AG04450 (cell line): ENCODE results near the gene NGB. TPM values are rescaled to one million over a fixed set of nuclear protein-coding genes. Genes with fewer than 3 reads are reported as not detected.

ENCODE experiments used
- CTCF ChIA-PET: fragments of 300-600, 350-600 bp; formaldehyde crosslinking; extraction: SDS; loops from one replicate; lab custom pipeline; 2022; ENCODE audit warnings: antibody characterized with exemption, inconsistent platforms; lab: Charles Lee
- POLR2A ChIA-PET: fragments of 350-600 bp; formaldehyde crosslinking; extraction: SDS; loops from one replicate; lab custom pipeline; 2021; ENCODE audit warnings: antibody characterized with exemption, inconsistent platforms; lab: Yijun Ruan, JAX
- DNase-seq: peaks from one replicate; pipeline ENCODE4 v3.0.0-alpha.2; 2011; ENCODE audit warnings: low read depth, low spot score
- H3K27ac ChIP-seq: one replicate; pipeline ENCODE4 v1.5.1; 2012; ENCODE audit warnings: low read depth, low read length, control low read depth
- H3K27me3 ChIP-seq: one replicate; pipeline ENCODE4 v1.6.0; 2012; ENCODE audit warnings: low read length; ENCODE audit not compliant: control insufficient read depth, insufficient read depth
- H3K4me3 ChIP-seq: 2 replicates; pipeline ENCODE4 v1.5.1; 2011; ENCODE audit warnings: mild to moderate bottlenecking, low read depth, low read length, control low read depth
- H3K9me3 ChIP-seq: 2 replicates; pipeline ENCODE4 v1.5.1; 2012; ENCODE audit warnings: low read length; ENCODE audit not compliant: control insufficient read depth, insufficient read depth
- CTCF ChIP-seq: IDR thresholded peaks from 2 replicates; pipeline ENCODE4 v1.5.1; 2011; ENCODE audit warnings: low read depth, low read length, control low read depth, inconsistent platforms
- polyA plus RNA-seq: library from polyadenylated mRNA; depleted of rRNA; stranded (reverse); fragments of >200 nt; gene quantifications from 2 replicates; pipeline ENCODE4 v1.2.3, GENCODE V29; 2011

Gene NGB
- polyA plus RNA-seq, 1 experiment, result not detected

- no peak for TF ChIP-seq CTCF
- ChIA-PET POLR2A (interaction anchor here (0.6 kb wide), 1 partner anchor 11 kb away, joined by 3 read pairs; no protein-coding TSS in a partner anchor), CTCF (interaction anchor here (2.6 kb wide), 1 partner anchor 37 kb away, joined by 7 read pairs; no protein-coding TSS in a partner anchor)
- no peak for DNase-seq
- Histone ChIP-seq H3K27ac (no peak overlapping the region), H3K9me3 (no peaks in the 10 kb centered on the region; the same call in 1 of the 2 replicates), H3K27me3 (no peaks in the 10 kb centered on the region), H3K4me3 (no peak overlapping the region)
These were observed 7.6 kb upstream of the NGB start for GRCh38 chr14:77278461-77279230.

DNA sequence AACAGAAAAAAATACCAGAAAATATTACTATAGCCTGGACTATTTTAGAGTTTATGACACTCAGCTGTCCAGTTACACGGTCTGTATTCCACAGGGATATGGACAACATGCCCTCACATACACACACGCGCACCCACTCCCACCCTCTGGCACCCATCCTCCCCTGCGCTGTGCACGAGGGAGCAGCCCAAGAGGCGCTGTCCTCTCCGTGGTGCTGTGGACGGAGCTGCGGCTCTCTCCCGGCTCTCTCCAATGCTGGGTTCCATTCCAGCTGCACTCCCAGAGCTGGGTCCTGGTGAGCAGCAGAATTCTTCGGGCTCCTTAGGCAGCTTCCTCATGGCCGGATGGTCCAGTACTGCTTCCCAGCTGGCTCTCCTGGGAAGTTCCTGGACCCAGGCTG lies 6.0 kb upstream of the NGB start:
- CTCF ChIA-PET, result interaction anchor here (0.5 to 1.1 kb wide), 2 partner anchors 25 to 442 kb away, joined by 3 to 4 read pairs; no protein-coding TSS in a partner anchor
- Histone ChIP-seq H3K27ac (no peak overlapping the region), H3K4me3 (no peak overlapping the region), H3K27me3 (peaks cover 2% of the 10 kb centered on the region), H3K9me3 (no peaks in the 10 kb centered on the region; the same call in 1 of the 2 replicates)
- TF ChIP-seq CTCF, result no peak
- no peak for DNase-seq
- POLR2A ChIA-PET, result no interaction called here

- Histone ChIP-seq H3K27me3 (peaks cover 2% of the 10 kb centered on the region), H3K27ac (no peak overlapping the region), H3K9me3 (no peaks in the 10 kb centered on the region; the same call in 1 of the 2 replicates), H3K4me3 (no peak overlapping the region)
- TF ChIP-seq CTCF, result no peak
- no peak for DNase-seq
- POLR2A ChIA-PET, result no interaction called here
- CTCF ChIA-PET, result no interaction called here
These were observed 5.4 kb upstream of the NGB start for GRCh38 chr14:77276295-77276935.

GRCh38 chr14:77275601-77276017 lies 4.6 kb upstream of the NGB start:
- CTCF ChIA-PET, result no interaction called here
- Histone ChIP-seq H3K9me3 (no peaks in the 10 kb centered on the region; the same call in 1 of the 2 replicates), H3K27ac (no peak overlapping the region), H3K4me3 (no peak overlapping the region), H3K27me3 (peaks cover 4% of the 10 kb centered on the region)
- TF ChIP-seq CTCF, result no peak
- no peak for DNase-seq
- POLR2A ChIA-PET, result no interaction called here
